Astrocyte of the hippocampus (primary cell): ENCODE results near the gene LIN9.
"Not testable (repeated sequence)": the region's sequence is repeated elsewhere in the genome, so short reads cannot be mapped to it uniquely, and the experiment has no call there.

Source experiments
- DNase-seq: peaks from one replicate; pipeline ENCODE4 v3.0.0; 2011; ENCODE audit warnings: low read depth, low spot score

The LIN9 gene

DNA sequence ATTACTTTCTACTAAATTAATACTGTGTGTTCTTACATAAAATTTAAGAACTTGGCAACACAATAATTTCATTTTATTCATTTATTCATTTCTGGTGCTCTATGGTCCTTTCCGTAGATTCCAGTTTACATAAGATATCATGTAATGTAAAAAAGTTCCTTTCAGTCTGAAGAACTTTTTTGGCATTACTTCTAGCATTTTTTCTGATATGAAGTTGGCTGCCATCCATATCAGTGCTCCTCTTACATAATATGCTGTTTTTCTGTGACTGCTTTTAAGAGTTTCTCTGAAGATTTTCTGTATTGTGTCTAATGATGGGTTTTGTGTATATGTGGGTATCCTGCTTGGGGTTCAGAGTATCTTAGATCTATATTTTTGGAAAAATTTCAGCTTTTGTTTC, 34.8 kb downstream of the LIN9 start:
- DNase-seq = no peak

DNA sequence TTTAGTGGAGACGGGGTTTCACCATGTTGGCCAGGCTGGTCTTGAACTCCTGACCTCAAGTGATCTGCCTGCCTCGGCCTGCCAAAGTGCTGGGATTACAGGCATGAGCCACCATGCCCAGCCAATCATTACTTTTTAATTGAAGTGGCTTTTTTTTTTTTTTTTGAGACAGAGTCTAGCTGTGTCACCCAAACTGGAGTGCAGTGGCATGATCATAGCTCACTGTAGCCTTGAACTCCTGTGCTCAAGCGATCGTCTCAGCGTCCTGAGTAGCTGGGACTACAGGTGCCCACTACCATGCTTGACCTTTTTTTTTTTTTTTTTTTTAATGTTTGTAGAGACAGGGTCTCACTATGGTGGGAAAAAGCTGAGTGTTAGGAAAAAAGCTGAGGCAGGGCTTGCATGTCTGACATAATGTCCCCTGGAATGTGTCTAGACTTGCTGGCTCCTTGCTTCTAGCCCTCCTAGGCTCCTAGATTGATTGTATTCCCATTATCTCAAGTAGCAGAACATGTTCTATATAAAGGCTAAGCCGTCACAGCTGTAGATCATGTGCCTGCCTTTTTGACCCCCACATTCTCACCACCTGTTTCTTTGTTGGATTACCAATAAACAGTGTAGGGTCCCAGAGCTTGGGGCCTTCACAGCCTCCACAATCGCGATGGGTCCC, 36.6 kb downstream of the LIN9 start:
- DNase-seq = peak; percentile 49

DNA sequence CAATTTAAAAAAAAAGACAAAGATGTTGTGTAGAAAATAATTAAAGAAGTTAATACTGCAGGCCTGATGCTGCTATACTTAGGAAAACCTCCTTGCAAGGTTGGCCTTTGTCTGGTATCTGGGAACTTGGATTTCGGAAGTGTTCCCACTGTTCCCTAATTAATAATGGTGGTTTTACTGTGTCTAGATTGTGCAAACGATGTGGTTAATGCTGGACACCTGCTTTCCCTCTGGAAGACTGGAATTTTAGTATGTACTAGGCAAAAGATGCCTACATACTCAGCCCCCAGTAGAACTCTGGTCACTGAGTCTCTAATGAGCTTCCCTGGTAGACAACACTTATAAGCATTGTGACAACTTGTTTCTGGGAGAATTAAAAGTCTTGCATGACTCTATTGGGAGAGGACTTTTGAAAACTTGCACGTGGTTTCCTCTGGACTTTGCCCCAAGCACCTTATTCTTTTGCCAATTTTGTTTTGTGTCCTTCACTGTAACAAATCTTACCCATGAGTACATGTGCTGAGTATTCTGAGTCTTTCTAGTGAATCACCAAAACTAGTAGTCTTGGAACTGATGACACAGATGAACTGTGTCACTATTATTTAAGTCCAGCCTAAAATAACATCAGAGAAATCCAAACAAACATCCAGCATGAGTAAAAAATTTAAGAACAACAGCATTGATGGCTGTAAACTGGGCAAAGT, 40.4 kb downstream of the LIN9 start:
- peak; percentile 41 for DNase-seq

DNA sequence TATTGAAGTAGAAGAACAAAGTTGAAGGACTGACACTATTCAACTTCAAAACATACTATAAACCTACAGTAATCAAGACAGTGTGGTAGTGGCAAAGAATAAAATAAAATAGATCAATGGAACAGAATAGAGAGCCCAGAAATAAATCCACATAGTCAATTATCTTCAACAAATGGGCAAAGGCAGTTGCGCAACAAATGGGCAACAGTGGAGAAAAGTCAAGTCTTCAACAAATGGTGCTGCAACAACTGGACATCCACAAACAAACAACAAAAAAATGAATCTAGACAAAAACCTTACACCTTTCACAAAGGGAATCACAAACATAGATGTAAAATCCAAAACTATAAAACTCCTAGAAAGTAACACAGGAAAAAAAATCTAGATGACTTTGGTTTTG, 47.1 kb downstream of the LIN9 start:
- no peak for DNase-seq

DNA sequence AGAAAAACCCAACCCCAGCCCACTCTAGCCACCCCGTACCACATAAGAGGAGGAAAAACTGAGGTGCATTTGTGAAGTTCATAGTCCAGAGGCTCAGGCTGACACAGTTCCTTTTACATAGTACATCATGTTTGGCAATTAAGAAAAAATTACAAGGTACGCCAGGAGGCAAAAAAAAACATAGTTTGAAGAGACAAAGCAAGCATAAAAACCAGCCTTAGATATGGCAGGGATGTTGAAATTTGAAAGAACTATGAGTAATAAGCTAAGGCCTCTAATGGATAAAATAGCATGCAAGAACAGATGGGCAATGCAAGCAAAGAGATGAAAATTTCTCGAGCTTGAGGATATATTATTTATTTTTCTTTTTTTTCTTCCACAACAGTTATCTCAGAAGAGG, 53.6 kb downstream of the LIN9 start:
- no peak for DNase-seq

DNA sequence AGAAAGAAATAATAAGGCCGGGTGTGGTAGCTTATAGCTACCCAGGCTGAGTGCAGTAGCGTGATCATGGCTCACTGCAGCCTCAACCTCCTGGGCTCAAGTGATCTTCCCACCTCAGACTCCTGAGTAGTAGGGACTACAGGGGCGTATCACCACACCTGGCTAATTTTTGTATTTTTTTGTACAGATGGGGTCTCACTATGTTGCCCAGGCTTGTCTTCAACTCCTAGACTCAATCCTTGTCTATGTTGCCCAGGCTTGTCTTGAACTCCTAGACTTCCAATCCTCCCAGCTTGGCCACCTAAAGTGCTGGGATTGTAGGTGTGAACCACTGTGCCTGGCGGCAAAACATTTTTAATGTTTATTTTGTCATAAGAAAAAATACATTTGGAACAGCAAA, 55.0 kb downstream of the LIN9 start:
- DNase-seq = no peak

DNA sequence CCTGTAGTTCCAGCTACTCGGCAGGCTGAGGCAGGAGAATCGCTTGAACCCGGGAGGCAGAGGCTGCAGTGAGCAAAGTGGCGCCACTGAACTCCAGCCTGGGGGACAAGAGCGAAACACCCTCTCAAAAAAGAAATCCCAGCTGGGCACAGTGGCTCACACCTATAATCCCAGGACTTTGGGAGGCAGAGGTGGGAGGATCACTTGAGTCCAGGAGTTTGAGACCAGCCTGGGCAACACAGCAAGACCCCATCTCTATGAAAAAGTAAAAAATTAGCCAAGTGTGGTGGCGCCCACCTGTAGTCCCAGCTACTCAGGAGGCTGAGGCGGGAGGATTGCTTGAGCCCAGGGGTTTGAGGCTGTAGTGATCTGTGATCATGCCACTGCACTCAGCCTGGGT, 56.1 kb downstream of the LIN9 start:
- DNase-seq = not testable (repeated sequence)

DNA sequence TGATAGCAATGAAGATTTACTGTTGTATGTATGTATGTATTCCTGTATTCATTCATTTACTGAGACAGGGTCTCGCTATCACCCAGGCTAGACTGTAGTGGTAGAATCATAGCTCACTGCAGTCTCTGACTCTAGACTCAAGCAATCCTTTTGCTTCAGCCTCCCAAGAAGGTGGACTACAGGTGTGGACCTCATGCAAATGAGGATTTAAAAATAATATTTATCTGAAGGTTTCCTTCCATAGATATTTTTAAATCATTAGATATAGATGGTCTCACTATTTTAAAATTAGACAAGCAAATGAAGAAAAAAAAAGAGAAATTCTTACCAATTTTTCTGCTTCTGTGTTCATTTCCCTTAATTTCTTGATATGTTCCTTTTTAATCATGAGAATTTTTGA, 58.5 kb downstream of the LIN9 start:
- DNase-seq = no peak

DNA sequence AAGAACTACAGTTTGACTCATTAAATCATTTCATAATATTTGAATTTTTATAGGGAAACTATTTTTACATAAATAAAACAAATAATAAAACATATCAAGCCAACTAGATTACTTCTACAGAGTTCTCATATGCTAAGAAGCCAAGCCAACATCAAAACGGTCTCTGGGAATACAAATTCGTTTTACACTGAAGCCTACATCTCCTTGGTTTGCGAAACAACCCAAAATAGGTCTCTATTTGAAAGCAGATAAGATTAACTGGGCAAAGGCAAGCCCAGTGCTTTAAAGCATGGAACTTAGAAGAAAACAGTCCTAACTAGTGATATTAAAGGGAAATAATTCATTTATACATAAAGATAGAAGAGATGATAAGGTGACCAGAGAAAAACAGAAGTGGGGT, 60.2 kb downstream of the LIN9 start:
- no peak for DNase-seq

DNA sequence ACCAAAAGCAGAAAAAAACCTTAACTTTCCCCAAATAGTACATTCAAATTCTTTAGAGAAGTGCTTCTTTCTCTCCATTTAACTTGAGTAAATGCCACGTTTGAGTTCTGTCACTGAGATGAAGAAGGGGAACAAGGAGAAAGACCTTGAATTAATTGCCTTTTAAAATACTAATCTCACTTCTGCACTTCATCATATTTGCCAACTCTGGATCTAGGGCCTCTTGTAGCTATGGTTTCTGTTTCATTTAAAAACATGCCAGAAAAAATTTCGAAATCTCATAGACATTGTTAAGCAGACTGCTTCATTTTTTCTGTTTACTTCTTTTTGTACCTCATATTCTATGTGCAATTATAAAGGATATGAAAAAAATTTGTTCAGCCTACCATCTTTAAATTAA, 60.9 kb downstream of the LIN9 start:
- no peak for DNase-seq

DNA sequence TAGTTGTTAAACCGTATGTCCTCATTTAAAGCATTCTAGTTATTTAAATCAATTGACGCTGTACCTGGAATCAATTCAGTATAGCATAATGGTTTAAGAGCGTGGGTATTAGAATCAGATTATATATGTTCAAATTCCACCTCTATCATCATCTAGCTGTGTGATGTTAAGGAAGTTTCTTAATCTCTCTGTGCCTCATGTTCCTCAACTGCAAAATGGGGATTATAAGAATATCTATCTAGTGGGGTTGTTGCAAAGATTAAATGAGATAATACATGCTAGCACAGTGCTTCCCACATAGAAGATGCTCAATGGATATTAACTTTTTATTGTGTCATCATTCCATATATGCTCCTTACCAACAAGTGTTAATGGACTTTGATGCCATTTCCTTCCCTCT, 69.5 kb downstream of the LIN9 start:
- DNase-seq = no peak

DNA sequence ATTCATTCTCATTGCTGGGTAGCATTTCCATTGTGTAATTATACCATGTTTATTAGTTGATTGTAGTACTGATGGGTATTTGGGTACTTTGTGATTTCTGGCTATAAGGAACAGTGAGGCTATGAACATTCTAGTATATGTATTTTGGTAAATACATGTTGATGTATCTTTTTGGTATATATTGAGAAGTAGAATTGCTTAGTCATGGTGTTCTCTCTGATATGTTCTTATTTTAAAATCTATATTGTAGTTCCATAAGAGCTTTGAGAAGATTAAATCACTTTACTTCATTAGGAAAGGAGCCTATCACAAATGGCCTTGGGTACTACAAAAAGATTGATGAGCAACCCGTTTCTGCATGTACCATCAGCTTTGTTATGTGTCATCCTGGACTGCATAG, 72.1 kb downstream of the LIN9 start:
- DNase-seq = no peak

DNA sequence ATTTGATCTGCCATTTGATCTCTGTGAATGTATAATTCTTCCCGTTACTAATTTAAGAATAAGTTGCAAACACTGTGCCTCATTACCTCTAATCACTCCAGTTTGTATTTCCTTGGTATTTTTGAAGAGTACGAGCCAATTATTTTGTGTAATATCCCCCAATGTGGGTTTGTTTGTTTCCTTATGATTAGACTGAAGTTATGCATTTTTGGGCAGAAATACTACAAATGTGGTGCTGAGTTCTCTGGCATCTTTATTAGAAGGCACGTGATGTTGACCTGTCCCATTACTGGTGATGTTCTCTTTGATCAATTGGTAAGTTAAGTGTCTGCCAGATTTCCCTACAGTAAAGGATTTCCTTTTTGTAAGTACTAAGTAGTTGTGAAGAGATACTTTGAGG, 75.2 kb downstream of the LIN9 start:
- no peak for DNase-seq

DNA sequence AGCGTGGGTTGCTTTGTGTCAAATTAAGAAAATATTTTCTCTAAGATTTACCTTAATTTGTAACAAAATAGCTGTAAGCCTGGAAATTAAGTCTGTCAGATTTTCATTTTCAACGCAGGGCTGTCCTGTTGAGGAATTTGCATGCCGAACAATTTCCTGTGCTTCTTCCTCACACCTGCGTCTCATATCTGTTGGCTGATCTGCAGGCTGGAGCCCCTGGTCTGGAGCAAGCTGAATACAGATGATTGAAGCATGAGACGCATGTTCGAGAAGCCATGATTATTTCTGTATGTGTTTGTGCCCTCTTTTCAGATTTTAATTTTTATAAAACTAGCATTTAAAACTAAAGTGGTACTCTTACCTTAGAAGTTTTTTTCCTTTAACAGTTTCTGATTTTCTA, 75.7 kb downstream of the LIN9 start:
- DNase-seq = no peak

DNA sequence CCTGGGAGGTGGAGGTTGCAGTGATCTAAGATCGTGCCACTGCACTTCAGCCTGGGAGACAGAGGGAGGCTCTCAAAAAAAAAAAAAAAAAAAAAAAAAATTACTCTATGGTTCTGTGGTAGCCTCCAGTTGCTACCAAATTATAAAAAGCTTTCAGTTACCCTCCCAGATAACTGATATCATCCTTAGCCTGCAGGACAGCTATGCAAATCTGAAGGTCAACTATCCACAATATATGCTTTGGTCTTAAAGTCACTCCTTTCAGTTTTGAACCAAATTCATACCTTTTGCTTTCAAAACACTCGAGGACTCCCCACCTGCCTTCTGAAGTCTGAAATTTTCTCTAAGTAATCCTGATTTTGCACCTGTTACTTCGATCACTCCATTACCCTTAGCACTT, 82.4 kb downstream of the LIN9 start:
- no peak for DNase-seq

DNA sequence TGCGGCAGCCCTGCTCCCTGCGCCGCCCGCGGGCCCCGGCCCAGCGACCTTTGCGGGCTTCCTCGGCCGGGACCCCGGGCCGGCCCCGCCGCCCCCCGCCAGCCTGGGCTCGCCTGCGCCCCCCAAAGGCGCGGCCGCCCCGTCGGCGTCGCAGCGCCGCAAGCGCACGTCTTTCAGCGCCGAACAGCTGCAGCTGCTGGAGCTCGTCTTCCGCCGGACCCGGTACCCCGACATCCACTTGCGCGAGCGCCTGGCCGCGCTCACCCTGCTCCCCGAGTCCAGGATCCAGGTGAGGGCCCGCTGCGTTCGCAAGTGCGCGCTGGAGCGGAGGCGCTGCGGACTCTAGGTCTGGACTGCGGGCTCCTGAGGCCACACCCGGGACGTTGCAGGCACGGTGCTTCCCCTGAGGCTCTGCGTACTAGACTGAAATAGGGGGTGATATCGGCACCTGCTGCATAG, 85.1 kb downstream of the LIN9 start:
- peak; percentile 37 for DNase-seq

DNA sequence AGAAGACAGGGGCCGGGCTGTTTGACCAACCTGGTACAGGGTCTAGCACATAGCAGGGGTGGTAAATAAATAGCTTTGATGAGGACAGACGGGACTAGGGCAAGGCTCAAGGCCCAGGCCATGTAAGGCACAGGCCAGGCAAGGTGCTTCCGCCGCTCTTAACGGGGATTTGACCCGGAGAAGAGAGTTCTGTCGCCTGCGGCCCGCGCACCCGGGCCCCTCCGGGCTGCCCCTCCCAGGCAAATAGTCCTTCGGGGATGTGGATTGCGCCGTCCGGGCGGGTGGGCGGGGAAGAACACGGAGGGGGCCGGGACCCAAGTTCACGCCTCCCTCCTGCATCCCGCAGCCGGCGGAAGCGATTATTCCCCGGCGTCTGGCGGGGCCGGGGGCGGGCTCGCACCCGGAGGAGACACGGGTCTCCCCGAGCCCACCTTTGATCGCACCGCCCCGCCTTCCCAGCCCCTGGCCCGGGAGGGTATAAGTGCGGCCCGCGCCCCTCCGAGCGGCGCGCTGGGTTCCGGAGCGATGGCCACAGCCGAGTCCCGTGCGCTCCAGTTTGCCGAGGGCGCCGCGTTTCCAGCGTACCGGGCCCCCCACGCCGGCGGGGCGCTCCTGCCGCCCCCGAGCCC, 85.7 kb downstream of the LIN9 start, which contains the start of gene MIXL1:
TSS of gene MIXL1 (plus strand) at position 508 of the 629 bp plus-strand sequence. CDS start at position 526, 18 bp downstream.
- DNase-seq = peak; percentile 34

DNA sequence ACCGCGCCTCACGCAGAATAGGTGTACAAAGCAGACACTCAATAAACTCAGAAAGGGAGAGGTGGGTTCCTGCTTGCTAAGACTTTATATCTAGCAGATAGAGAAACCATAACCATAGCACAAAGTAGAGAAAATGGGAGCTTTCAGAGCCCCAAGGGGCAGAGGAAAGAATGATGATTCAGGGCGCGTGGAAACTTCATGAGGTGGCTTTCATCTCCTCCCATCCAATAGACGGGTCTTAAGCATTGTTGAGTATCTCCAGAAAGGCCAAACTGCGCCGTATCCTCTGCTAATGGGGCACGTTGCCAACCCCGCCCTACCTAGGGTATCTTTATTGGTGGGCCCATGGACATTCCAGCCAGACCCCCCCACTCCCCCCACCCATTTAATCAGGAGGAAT, 86.3 kb downstream of the LIN9 start:
- DNase-seq = no peak

DNA sequence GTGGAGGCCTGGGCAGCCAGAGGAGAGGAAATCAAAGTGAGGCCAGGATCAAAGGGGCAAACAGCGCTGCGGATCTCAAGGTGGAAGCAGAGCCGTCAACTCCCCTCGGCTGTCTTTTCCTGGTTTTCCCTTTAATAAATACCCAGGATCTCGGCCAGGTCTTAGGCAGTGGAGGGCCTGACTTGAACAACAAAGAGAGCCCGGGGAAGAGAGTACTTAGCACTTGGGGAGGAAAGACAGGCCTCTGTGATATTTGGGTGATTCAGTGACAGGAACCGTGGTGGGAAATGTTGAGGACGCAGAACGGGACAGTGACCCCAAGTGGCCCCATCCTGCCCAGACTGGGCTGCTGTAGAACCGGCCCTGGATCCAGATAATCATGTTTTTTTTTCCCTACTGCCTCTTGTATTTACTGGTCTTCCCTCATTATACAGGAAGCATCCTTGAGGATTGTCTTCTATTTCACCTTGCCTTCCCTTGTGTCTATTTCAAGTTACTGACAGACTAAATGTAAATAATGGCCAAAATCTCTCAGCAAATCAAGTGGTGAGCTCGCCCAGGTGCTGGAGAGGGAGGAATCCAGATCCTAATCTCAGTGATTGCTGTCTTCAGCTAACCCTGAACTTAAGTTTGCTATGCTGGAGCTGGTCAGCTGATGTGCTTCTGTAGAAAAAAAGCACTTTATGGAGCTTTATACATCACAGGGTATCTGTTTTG, 88.3 kb downstream of the LIN9 start:
- no peak for DNase-seq

DNA sequence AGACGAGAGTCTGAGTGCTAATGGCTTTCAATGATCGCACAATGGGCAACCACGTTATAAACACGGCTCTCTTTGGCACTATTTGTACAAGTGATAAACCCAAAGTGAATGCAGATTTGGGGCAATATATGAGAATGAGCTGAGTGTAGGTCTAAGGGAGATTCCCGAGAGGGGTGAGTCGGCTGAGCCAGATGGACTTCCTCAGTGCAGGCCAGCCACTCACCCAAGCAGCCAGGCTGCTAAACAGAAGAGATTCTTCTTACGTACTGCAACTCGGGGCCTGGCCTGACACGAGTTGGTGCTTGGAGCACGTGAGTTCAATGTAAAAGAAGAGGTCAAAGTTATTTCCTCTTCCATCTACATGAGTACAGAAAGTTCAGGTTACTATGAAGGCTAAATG, 91.7 kb downstream of the LIN9 start:
- DNase-seq = no peak

DNA sequence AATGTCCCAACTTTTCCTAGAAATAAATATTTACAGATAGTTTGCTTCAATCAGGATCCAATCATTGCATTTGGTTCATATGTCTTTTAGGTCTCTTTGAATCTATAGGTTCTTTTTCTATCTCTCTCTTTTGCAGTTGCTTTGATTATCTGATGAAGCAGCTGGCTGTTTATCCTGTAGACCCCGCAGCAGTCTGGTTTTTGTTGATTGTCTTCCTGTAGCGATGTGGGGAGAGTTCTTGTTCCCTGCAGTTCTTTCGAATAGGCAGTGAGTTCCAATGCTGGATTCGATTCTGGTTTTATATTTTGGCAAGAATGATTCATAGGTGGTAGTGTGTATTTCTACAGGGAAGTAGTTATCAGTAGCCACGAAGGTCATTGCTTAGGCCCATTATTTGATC, 92.9 kb downstream of the LIN9 start:
- no peak for DNase-seq

DNA sequence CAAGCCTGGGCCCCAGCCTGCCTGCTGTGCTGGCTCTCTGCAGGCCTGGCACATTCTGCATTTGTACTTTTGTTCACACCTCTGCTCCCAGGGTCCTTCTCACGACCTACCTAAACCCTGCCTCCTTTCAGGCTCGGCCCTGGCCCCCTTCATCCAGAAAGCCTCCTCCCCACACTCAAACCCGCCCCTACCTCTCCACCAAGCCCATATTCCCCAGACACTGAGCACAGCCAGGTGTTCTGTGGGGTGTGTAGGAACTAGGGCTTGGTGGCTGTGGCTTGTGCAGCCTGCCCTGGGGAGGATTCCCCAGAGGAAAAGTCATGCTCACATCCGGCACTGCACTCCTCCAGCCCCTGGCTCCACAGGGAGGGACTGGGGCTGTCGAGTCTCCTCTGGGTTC, 93.7 kb downstream of the LIN9 start:
- no peak for DNase-seq
